HG02763 (cell line): Measurements from ENCODE around the gene ERC2.

ENCODE experiments used
- ATAC-seq: cut with Tn5 transposase; IDR thresholded peaks from one replicate; pipeline ENCODE4 v1.9.1; 2021; ENCODE audit warnings: mild to moderate bottlenecking, moderate library complexity; ENCODE audit not compliant: unreplicated experiment

ERC2 gene

GRCh38 chr3:55725681-55726500 is 742.4 kb downstream of the ERC2 start:
- ATAC-seq = no peak

- ATAC-seq = peak; percentile 60
Observed at GRCh38 chr3:55724821-55725220, 743.4 kb downstream of the ERC2 start.

- ATAC-seq = no peak
Observed at GRCh38 chr3:55724407-55724784, 743.9 kb downstream of the ERC2 start.

- no peak for ATAC-seq
Observed at GRCh38 chr3:55723653-55724406, 744.4 kb downstream of the ERC2 start.

- no peak for ATAC-seq
Observed at GRCh38 chr3:55721716-55722484, 746.4 kb downstream of the ERC2 start.

GRCh38 chr3:55720614-55721013 is 747.7 kb downstream of the ERC2 start:
- no peak for ATAC-seq

- ATAC-seq = no peak
Observed at GRCh38 chr3:55719508-55719907, 748.8 kb downstream of the ERC2 start.

- ATAC-seq = no peak
Observed at GRCh38 chr3:55719006-55719405, 749.3 kb downstream of the ERC2 start.

- no peak for ATAC-seq
Observed at GRCh38 chr3:55718521-55718921, 749.7 kb downstream of the ERC2 start.

- ATAC-seq = no peak
Observed at GRCh38 chr3:55718074-55718473, 750.2 kb downstream of the ERC2 start.

- no peak for ATAC-seq
Observed at GRCh38 chr3:55717481-55717880, 750.8 kb downstream of the ERC2 start.

- no peak for ATAC-seq
Observed at GRCh38 chr3:55716611-55717225, 751.5 kb downstream of the ERC2 start.

- no peak for ATAC-seq
Observed at GRCh38 chr3:55716044-55716443, 752.2 kb downstream of the ERC2 start.

- ATAC-seq = no peak
Observed at GRCh38 chr3:55714057-55714456, 754.2 kb downstream of the ERC2 start.

GRCh38 chr3:55711646-55712045 is 756.6 kb downstream of the ERC2 start:
- ATAC-seq = no peak

GRCh38 chr3:55709411-55710012 is 758.8 kb downstream of the ERC2 start:
- ATAC-seq = no peak

GRCh38 chr3:55708921-55709320 is 759.3 kb downstream of the ERC2 start:
- no peak for ATAC-seq

- no peak for ATAC-seq
Observed at GRCh38 chr3:55708242-55708641, 760.0 kb downstream of the ERC2 start.

- ATAC-seq = no peak
Observed at GRCh38 chr3:55704521-55704920, 763.7 kb downstream of the ERC2 start.

GRCh38 chr3:55702822-55703221 is 765.4 kb downstream of the ERC2 start:
- no peak for ATAC-seq

GRCh38 chr3:55701997-55702396 is 766.3 kb downstream of the ERC2 start:
- no peak for ATAC-seq
